K562 (cell line): ENCODE results near the gene CDS2. TPM values are rescaled to one million over a fixed set of nuclear protein-coding genes. Genes with fewer than 3 reads are reported as not detected.

Source experiments
- CHD1 ChIP-seq: fragments of 200-600 bp; sonication (generic); IDR thresholded peaks from one replicate; pipeline ENCODE4 v1.6.1; 2012; ENCODE audit warnings: mild to moderate bottlenecking, moderate library complexity, low read length, inconsistent platforms
- CREB5 ChIP-seq: fragments of 250-450 bp; sonication (Bioruptor Pico); IDR thresholded peaks from 2 replicates; pipeline ENCODE4 v1.5.0; 2020; ENCODE audit warnings: mild to moderate bottlenecking
- EP400 ChIP-seq: fragments of 450-650 bp; IDR thresholded peaks from 2 replicates; pipeline ENCODE4 v1.6.1; 2017; ENCODE audit warnings: antibody characterized with exemption, mild to moderate bottlenecking, moderate library complexity
- FOXM1 ChIP-seq, 2 experiments: fragments of 450-650 bp in 1 of 2; sonication (generic) in 1 of 2; formaldehyde crosslinking in 1 of 2; IDR thresholded peaks; 2 replicates each; pipeline versions ENCODE4 v1.6.1 to v1.9.0; 2017 to 2022; ENCODE audit warnings: low read depth in 2 of 2, mild to moderate bottlenecking in 2 of 2, missing genetic modification reagents in 1 of 2, moderate library complexity in 1 of 2
- GTF2F1 ChIP-seq: IDR thresholded peaks from 2 replicates; pipeline ENCODE4 v1.6.1; 2011; ENCODE audit warnings: low read depth, low read length, improper control_type of control experiment
- KLF13 ChIP-seq: fragments of 450-650 bp; IDR thresholded peaks from 2 replicates; pipeline ENCODE4 v1.6.1; 2016; ENCODE audit warnings: missing genetic modification characterization, low read depth, mild to moderate bottlenecking, missing compliant biosample characterization, moderate library complexity, borderline replicate concordance
- MTA1 ChIP-seq: fragments of 450-650 bp; IDR thresholded peaks from 2 replicates; pipeline ENCODE4 v1.6.1; 2017; ENCODE audit warnings: borderline replicate concordance
- MTA3 ChIP-seq: fragments of 450-650 bp; formaldehyde crosslinking; IDR thresholded peaks from 2 replicates; pipeline ENCODE4 v1.6.1; 2017; ENCODE audit warnings: mild to moderate bottlenecking, borderline replicate concordance
- NBN ChIP-seq: fragments of 450-650 bp; IDR thresholded peaks from 2 replicates; pipeline ENCODE4 v1.6.1; 2016; ENCODE audit warnings: low read depth, mild to moderate bottlenecking
- NRF1 ChIP-seq, 2 experiments: fragments of 450-650 bp; IDR thresholded peaks in 1 of 2; conservative IDR thresholded peaks in 1 of 2; 2 replicates each; pipeline ENCODE4 v1.6.1; 2014; ENCODE audit warnings: mild to moderate bottlenecking in 2 of 2
- PML ChIP-seq: IDR thresholded peaks from 2 replicates; pipeline ENCODE4 v1.6.1; 2012; ENCODE audit warnings: low read length, inconsistent platforms
- PRPF4 ChIP-seq: fragments of 200-400 bp; formaldehyde crosslinking; IDR thresholded peaks from one replicate; pipeline ENCODE4 v1.6.1; 2017; ENCODE audit warnings: low read length, low read depth, mild to moderate bottlenecking; ENCODE audit not compliant: insufficient read depth, poor library complexity, severe bottlenecking
- SIN3B ChIP-seq: fragments of 450-650 bp; IDR thresholded peaks from 2 replicates; pipeline ENCODE4 v1.6.1; 2017; ENCODE audit warnings: low read depth, mild to moderate bottlenecking, moderate library complexity
- SIRT6 ChIP-seq: IDR thresholded peaks from one replicate; pipeline ENCODE4 v1.6.1; 2012; ENCODE audit warnings: low read depth, mild to moderate bottlenecking, control low read depth, inconsistent platforms, low read length, moderate library complexity
- TRIM24 ChIP-seq, 2 experiments: fragments of 450-650 bp; IDR thresholded peaks; 2 replicates each; pipeline ENCODE4 v1.6.1; 2016
- ZBTB17 ChIP-seq: fragments of 450-650 bp; formaldehyde crosslinking; IDR thresholded peaks from 2 replicates; pipeline ENCODE4 v1.4.0; 2020; ENCODE audit warnings: mild to moderate bottlenecking
- ZNF282 ChIP-seq: sonication (generic); formaldehyde crosslinking; IDR thresholded peaks from 2 replicates; pipeline ENCODE4 v1.8.1; 2023; ENCODE audit warnings: missing genetic modification reagents
- ZNF75A ChIP-seq: fragments of 450-650 bp; formaldehyde crosslinking; IDR thresholded peaks from 2 replicates; pipeline ENCODE4 v1.4.0; 2020; ENCODE audit warnings: mild to moderate bottlenecking
- polyA plus RNA-seq, 8 experiments: library from polyadenylated mRNA; depleted of rRNA in 4 of 8; stranded (reverse) in 5 of 8; unstranded in 3 of 8; fragments of >200 nt; fragmentation: Nextera tagmentation in 2 of 8; fragmentation: Illumina TruSeq in 1 of 8; extraction: Ambion mirVana in 2 of 8; extraction: Trizol in 1 of 8; gene quantifications; 2 replicates each; pipeline versions ENCODE4 v1.2.1 to v1.2.3, GENCODE V29; 2011 to 2014; ENCODE audit warnings: inconsistent platforms in 1 of 8, missing spikeins in 1 of 8
- total RNA-seq, 7 experiments: library from RNA; depleted of rRNA in 6 of 7; stranded (reverse); fragments of >200 nt in 6 of 7; fragmentation: Illumina TruSeq in 2 of 7; extraction: Trizol in 2 of 7; gene quantifications; 2 replicates each; pipeline versions ENCODE4 v1.2.1 to v1.2.3, GENCODE V29; 2011 to 2021; ENCODE audit warnings: low replicate concordance in 1 of 7
- TF ChIP-seq, protein P1 (sequence below), 2 experiments: fragments of 450-650 bp in 1 of 2; sonication (generic) in 1 of 2; formaldehyde crosslinking in 1 of 2; IDR thresholded peaks; 2 replicates each; pipeline versions ENCODE4 v1.7.1 to v1.9.0; 2016 to 2022; ENCODE audit warnings: inconsistent platforms in 1 of 2, mild to moderate bottlenecking in 1 of 2, missing genetic modification reagents in 1 of 2

The CDS2 gene
- total and polyA plus RNA-seq, 9 of the 15 experiments (the other 6 are each of a cell fraction or from before 2014, with no cell fraction given) = 6.4 to 46.4 (median 12.2) TPM

GRCh38 chr20:5122873-5123260 lies 3.9 kb upstream of the CDS2 start (continued):
- TF ChIP-seq, protein P1, sequence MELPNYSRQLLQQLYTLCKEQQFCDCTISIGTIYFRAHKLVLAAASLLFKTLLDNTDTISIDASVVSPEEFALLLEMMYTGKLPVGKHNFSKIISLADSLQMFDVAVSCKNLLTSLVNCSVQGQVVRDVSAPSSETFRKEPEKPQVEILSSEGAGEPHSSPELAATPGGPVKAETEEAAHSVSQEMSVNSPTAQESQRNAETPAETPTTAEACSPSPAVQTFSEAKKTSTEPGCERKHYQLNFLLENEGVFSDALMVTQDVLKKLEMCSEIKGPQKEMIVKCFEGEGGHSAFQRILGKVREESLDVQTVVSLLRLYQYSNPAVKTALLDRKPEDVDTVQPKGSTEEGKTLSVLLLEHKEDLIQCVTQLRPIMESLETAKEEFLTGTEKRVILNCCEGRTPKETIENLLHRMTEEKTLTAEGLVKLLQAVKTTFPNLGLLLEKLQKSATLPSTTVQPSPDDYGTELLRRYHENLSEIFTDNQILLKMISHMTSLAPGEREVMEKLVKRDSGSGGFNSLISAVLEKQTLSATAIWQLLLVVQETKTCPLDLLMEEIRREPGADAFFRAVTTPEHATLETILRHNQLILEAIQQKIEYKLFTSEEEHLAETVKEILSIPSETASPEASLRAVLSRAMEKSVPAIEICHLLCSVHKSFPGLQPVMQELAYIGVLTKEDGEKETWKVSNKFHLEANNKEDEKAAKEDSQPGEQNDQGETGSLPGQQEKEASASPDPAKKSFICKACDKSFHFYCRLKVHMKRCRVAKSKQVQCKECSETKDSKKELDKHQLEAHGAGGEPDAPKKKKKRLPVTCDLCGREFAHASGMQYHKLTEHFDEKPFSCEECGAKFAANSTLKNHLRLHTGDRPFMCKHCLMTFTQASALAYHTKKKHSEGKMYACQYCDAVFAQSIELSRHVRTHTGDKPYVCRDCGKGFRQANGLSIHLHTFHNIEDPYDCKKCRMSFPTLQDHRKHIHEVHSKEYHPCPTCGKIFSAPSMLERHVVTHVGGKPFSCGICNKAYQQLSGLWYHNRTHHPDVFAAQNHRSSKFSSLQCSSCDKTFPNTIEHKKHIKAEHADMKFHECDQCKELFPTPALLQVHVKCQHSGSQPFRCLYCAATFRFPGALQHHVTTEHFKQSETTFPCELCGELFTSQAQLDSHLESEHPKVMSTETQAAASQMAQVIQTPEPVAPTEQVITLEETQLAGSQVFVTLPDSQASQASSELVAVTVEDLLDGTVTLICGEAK (IDR thresholded peaks at IDR 0.05) = no peak
- TF ChIP-seq, protein P1 (CRISPR knock-in tag; IDR thresholded peaks at IDR 0.05) = no peak
- TF ChIP-seq KLF13 (no peak), ZNF75A (CRISPR knock-in tag) (no peak), SIN3B (no peak), MTA3 (no peak), SIRT6 (no peak), FOXM1 (IDR thresholded peaks at IDR 0.05; ENCODE audit: low read depth) (0 out of 2 replicates have a peak, but pooled peaks have one; percentile 24), FOXM1 (CRISPR knock-in tag; IDR thresholded peaks at IDR 0.05; ENCODE audit: low read depth) (no peak), CREB5 (CRISPR knock-in tag) (no peak), MTA1 (no peak), GTF2F1 (no peak), ZNF282 (CRISPR knock-in tag) (no peak), NBN (no peak; the same call in 1 of the 2 replicates), NRF1 (conservative IDR thresholded peaks at IDR 0.05 in 1 of 2, IDR thresholded peaks at IDR 0.05 in 1 of 2) (0 out of 4 replicates have a peak, but pooled peaks of 1 of the 2 experiments have one; percentile 5), TRIM24 (IDR thresholded peaks at IDR 0.05) (no peak), ZBTB17 (CRISPR knock-in tag) (no peak), PRPF4 (no peak), EP400 (no peak), CHD1 (no peak), PML (0 out of 2 replicates have a peak, but pooled peaks have one; percentile 45)
